ENCODE results near the gene ZNF497. TPM values are rescaled to one million over a fixed set of nuclear protein-coding genes. Genes with fewer than 3 reads are reported as not detected.

The ZNF497 gene
- total and polyA plus RNA-seq, 2 of the 13 experiments (the other 11 are each of a cell fraction or from before 2014, with no cell fraction given), result 1.5 to 1.9 TPM

GRCh38 chr19:58326914-58327726 lies 35.4 kb downstream of the ZNF497 start, which contains the start of gene ZSCAN22 (continued):
- TF ChIP-seq NFIC (IDR thresholded peaks at IDR 0.05; ENCODE audit: low read length), result no peak
- no peak; the same call in 1 of the 2 replicates for TF ChIP-seq ZNF3 (CRISPR knock-in tag; IDR thresholded peaks at IDR 0.05)
- no peak for TF ChIP-seq U2AF2 (IDR thresholded peaks at IDR 0.05; ENCODE audit: low read depth, low read length)
- TF ChIP-seq CREB1 (IDR thresholded peaks at IDR 0.05), result peak; percentile 88
- TF ChIP-seq CREB1 (CRISPR knock-in tag; IDR thresholded peaks at IDR 0.05), result peak; percentile 97
- TF ChIP-seq RAD21 (CRISPR knock-in tag; IDR thresholded peaks at IDR 0.05), result peak; percentile 54; the same call in 1 of the 2 replicates
- peak; percentile 89 for TF ChIP-seq ZNF619 (CRISPR knock-in tag; IDR thresholded peaks at IDR 0.05)
- TF ChIP-seq ATF7 (IDR thresholded peaks at IDR 0.05), result no peak
- TF ChIP-seq ATF7 (CRISPR knock-in tag; IDR thresholded peaks at IDR 0.05), result no peak
- no peak for TF ChIP-seq ZNF354B (CRISPR knock-in tag; IDR thresholded peaks at IDR 0.05)
- peak; percentile 72; the same call in 1 of the 2 replicates for TF ChIP-seq ZMAT3 (CRISPR knock-in tag; conservative IDR thresholded peaks at IDR 0.05)
- TF ChIP-seq MIER3 (CRISPR knock-in tag; IDR thresholded peaks at IDR 0.05; ENCODE audit: borderline replicate concordance), result peak; percentile 52; the same call in 1 of the 2 replicates
- peak; percentile 59; the same call in 1 of the 2 replicates for TF ChIP-seq FOXJ3 (CRISPR knock-in tag; IDR thresholded peaks at IDR 0.05; ENCODE audit: borderline replicate concordance)
- TF ChIP-seq ZNF670 (CRISPR knock-in tag; IDR thresholded peaks at IDR 0.05; ENCODE audit: borderline replicate concordance), result no peak
- peak; percentile 61 for TF ChIP-seq ARID5B (CRISPR knock-in tag; IDR thresholded peaks at IDR 0.05)
- TF ChIP-seq PPARG (CRISPR knock-in tag; conservative IDR thresholded peaks at IDR 0.05), result peak; percentile 41; the same call in 1 of the 2 replicates
- peak; percentile 80 for TF ChIP-seq TBX2 (CRISPR knock-in tag; IDR thresholded peaks at IDR 0.05; ENCODE audit: borderline replicate concordance)
- no peak for TF ChIP-seq PAWR (CRISPR knock-in tag; IDR thresholded peaks at IDR 0.05; ENCODE audit: borderline replicate concordance)
- TF ChIP-seq NFYC (CRISPR knock-in tag; IDR thresholded peaks at IDR 0.05), result no peak; the same call in 1 of the 2 replicates
- 0 out of 2 replicates have a peak, but pooled peaks have one; percentile 40 for TF ChIP-seq NCOA2 (CRISPR knock-in tag; IDR thresholded peaks at IDR 0.05)
- TF ChIP-seq ZNF282 (IDR thresholded peaks at IDR 0.05; ENCODE audit: partially characterized antibody), result no peak
- no peak for TF ChIP-seq TRIM22 (IDR thresholded peaks at IDR 0.05)
- no peak for TF ChIP-seq NFE2L2 (IDR thresholded peaks at IDR 0.05; ENCODE audit: low read length)
- TF ChIP-seq CBX2 (IDR thresholded peaks at IDR 0.05; ENCODE audit: low read depth, low read length), result no peak
- no peak for TF ChIP-seq CBX2 (CRISPR knock-in tag; IDR thresholded peaks at IDR 0.05; ENCODE audit: low read depth)
- no peak for TF ChIP-seq ZNF275 (CRISPR knock-in tag; IDR thresholded peaks at IDR 0.05; ENCODE audit: borderline replicate concordance)
- TF ChIP-seq ZNF83 (CRISPR knock-in tag; IDR thresholded peaks at IDR 0.05; ENCODE audit: borderline replicate concordance), result peak; percentile 27; the same call in 1 of the 2 replicates
